Stimulated activated CD8-positive, alpha-beta memory T cell treated with anti-CD3 and anti-CD28 coated beads, Interleukin-15, amount 100 ng/mL, for 24 hours (primary cell): ENCODE measurements around the gene DSG3.

Experiments used
- DNase-seq: peaks from one replicate; pipeline ENCODE4 v3.0.0-alpha.2; 2020; ENCODE audit warnings: low read depth

Gene DSG3, protein sequence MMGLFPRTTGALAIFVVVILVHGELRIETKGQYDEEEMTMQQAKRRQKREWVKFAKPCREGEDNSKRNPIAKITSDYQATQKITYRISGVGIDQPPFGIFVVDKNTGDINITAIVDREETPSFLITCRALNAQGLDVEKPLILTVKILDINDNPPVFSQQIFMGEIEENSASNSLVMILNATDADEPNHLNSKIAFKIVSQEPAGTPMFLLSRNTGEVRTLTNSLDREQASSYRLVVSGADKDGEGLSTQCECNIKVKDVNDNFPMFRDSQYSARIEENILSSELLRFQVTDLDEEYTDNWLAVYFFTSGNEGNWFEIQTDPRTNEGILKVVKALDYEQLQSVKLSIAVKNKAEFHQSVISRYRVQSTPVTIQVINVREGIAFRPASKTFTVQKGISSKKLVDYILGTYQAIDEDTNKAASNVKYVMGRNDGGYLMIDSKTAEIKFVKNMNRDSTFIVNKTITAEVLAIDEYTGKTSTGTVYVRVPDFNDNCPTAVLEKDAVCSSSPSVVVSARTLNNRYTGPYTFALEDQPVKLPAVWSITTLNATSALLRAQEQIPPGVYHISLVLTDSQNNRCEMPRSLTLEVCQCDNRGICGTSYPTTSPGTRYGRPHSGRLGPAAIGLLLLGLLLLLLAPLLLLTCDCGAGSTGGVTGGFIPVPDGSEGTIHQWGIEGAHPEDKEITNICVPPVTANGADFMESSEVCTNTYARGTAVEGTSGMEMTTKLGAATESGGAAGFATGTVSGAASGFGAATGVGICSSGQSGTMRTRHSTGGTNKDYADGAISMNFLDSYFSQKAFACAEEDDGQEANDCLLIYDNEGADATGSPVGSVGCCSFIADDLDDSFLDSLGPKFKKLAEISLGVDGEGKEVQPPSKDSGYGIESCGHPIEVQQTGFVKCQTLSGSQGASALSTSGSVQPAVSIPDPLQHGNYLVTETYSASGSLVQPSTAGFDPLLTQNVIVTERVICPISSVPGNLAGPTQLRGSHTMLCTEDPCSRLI

GRCh38 chr18:31447530-31448191 is at the start of gene DSG3:
DSG3 (plus strand) TSS chr18:31447741; CDS start chr18:31447878, 137 bp downstream.
- no peak for DNase-seq

DNA sequence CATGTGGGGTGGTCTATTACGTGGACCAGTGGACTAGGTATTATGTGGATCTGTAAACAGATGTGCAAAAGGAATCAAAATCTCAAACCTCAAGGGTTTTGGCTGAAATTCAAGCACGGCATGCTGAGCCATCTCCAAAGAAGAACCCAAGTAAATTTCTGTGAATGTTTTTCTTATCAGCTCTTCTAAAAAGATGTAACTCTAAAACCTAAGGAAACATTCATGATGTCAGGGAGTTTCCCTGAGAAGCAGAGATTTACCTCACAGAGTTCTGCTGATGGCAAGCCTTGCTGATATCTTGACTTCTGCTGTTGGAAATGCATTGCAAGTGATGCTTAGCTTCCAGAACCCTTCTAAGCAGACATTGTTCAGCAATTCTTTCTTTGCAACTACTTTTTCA is 49.4 kb upstream of the DSG3 start:
- DNase-seq = no peak

DNA sequence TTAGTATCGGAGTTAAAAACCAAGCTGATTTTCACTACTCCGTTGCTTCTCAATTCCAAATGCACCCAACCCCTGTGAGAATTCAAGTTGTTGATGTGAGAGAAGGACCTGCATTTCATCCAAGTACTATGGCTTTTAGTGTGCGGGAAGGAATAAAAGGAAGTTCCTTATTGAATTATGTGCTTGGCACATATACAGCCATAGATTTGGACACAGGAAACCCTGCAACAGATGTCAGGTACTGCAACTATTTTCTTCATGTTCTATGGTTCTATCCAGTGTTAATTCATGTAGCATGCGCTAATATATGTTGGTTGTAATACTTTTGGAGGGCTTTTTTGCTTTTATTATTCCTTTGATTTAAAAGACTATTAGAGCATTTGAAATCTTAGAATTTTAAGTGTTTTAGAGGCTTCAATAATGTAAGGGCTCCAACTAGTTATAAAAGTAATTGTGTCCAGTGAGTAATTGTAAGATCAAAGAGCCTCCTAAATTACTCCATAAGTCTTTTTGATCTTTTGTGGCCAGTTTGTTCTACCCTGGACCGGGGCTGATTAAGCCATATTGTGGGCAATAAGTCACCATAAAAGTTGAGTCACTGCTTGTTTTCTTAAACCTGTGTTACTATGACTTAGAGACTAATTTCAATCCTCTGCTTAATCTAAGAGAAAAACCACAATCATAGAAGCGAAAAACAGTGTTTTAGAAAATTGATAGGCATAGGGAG is 48.1 kb upstream of the DSG3 start:
- DNase-seq = no peak

DNA sequence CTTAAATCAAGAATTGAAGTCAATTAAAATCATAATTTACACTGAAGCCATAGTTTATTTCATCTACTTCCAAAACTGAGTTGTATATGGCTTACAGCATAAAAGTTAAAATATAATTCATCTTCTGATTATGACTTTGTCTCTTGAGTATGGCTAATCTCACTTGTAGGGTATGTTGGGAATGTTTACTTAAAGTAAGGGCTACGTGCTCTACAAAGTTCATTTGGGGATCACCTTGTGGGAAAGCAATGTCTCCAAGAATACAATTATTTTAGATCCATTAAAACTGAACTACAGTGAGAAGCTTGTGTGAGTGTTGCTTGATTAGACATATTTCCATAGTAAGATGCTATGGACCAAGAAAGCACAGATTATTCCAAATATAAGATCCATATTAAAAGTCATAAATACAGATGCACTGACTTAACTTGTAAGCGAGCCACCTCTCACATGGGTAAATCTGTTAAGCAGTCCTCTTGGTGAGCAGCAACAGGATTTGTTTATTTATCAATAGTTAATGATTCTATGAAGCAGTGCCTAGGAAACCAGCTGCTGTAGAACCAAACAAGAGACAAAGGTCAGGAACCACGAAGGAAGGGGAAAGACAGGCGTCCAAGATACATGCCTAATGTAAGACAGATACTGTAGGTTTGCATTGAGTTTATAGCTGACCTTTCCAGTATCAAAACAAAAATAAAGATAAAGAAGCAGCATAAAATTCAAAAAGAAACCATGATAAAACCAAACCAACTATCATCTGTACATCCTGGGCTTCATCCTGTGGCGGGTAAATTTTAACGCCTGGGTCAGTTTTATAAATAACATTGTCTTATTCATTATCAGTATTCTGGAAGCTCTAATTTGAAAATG is 46.1 kb upstream of the DSG3 start:
- no peak for DNase-seq

- DNase-seq = no peak
Measured at GRCh38 chr18:31402026-31402373, 45.5 kb upstream of the DSG3 start.

DNA sequence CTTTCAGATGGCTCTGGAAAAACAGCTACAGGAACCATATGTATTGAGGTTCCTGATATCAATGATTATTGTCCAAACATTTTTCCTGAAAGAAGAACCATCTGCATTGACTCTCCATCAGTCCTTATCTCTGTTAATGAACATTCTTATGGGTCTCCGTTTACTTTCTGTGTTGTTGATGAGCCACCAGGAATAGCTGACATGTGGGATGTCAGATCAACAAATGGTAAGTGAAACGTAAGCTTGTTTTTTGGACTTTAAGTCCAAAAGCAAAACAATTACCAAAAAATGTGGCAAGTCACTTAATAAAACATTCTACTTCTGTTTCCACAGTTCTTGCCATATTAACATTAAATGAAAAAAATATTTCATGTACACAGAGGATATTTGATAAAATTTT is 44.1 kb upstream of the DSG3 start:
- DNase-seq = no peak

- no peak for DNase-seq
Measured at GRCh38 chr18:31407649-31408048, 39.9 kb upstream of the DSG3 start.

- DNase-seq = no peak
Measured at GRCh38 chr18:31409276-31409675, 38.3 kb upstream of the DSG3 start.

DNA sequence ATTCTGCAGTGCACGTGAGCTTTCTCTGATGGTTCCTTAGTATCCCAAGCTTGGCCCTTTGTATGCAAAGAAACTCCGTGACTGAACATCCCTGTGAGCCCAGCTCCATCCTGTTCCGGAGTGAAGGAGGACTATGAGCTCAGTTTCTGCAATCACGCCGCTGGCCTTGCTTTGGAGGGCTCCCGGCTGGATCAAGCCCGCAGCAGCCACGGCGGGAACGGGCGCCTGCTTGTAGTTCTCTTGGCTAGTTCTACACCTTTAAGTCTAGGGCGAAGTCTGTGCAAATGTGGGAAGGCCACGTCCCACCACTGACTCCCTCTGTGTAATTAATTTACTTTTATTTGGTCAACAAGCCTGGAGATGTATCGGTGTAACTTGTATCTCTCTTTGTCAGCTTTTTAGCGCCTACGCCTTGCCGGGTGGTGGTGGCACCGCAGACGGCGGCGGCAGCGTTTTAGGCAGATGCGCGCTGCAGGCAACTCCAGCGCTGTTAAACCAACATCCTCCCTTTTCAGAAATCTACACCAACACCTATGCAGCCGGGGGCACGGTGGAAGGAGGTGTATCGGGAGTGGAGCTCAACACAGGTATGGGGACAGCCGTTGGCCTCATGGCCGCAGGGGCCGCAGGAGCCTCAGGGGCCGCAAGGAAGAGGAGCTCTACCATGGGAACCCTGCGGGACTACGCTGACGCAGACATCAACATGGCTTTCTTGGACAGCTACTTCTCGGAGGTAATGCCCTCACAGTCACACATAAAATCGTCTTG is 36.6 kb upstream of the DSG3 start:
- no peak for DNase-seq

DNA sequence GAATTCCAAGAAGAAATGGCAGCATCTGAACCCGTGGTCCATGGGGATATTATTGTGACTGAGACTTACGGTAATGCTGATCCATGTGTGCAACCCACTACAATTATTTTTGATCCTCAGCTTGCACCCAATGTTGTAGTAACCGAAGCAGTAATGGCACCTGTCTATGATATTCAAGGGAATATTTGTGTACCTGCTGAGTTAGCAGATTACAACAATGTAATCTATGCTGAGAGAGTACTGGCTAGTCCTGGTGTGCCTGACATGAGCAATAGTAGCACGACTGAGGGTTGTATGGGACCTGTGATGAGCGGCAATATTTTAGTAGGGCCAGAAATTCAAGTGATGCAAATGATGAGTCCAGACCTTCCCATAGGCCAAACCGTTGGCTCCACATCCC is 34.4 kb upstream of the DSG3 start:
- no peak for DNase-seq

GRCh38 chr18:31417850-31418249 is 29.7 kb upstream of the DSG3 start:
- no peak for DNase-seq

DNA sequence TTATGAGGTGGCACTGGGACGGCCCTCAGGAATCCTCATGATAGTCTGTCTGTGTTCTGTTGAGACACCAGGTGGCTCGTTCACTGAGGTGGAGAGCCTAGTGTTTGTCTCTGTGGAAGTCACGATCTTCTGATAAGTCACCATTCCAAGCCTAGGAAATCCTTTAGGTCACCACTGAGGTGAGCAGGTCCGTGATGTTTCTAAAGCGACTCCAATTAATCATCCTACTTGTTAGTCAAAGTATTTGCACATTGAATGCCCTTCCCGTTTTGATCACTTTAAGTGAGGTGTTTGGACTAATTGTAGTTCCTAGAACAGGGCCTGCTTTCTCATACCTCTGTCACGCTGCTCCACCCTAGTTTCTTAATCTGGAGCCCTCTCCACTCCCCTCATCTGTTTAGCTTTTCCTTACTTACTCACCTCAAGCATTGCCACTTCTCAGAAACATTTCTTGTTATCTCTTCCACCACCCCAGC is 28.0 kb upstream of the DSG3 start:
- no peak for DNase-seq

DNA sequence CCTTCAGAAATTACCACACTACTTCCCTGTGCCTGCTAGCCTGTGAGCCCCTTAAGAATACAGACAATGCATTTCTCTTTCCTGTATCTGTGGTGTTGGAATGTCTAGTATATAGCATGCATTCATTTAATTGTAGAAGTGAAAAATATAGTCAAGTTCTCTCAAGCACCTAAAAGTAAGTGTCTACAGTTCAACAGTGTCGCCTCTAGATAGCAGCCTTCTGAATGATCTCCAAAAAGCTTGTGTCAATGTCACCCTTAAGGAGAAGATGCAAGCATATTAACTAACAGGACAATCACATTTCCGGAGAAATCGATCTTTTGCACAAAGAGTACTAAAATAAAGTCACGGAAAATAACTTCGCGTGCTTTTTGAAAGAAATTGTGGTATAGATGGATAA is 27.5 kb upstream of the DSG3 start:
- no peak for DNase-seq

- DNase-seq = no peak
Measured at GRCh38 chr18:31420524-31420923, 27.0 kb upstream of the DSG3 start.

GRCh38 chr18:31424383-31424988 is 23.1 kb upstream of the DSG3 start:
- no peak for DNase-seq

DNA sequence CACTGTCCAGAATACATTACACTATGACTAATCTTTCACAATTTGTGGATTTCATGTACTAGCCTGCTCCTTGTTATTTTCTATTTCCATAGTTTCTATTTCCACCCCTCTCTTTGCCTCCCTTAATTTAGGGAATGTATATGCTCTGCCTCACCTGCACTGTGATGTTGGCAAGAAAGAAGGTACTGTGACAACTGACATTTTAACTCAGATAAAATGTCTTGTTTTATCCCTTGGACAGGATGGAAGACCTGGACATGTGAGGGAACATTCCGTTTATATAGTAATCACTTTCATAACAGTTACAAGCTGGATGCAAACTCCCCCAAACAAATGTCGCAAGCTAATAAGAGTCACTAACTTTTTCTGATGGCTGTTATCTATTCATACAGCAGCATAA is 21.5 kb upstream of the DSG3 start:
- DNase-seq = no peak

DNA sequence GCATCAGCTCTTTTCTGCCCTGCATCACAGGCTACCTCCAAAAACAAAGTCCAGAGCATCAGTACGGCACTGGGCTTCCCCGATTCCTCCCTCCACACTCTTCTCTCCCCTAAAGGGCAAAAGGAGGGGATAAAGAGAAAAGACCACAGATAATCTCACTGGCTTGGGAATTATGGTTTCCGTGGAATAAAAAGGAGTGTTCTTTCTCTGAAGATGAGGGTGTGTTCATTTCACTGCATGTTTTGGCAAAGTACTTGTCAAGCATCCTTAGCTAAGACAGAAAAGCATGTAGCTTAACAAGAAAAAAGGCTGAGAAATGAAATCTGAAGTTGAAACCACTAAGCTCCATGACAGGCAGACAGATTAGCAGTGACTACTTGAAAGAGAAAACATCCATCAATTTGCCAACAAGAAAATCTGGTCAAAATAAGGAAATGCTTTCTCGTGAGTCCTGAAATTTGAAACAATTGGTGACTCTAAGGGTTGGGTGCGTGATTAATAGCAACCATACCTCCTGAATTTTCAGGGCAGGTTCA is 20.6 kb upstream of the DSG3 start:
- no peak for DNase-seq

- no peak for DNase-seq
Measured at GRCh38 chr18:31428211-31428610, 19.3 kb upstream of the DSG3 start.

- DNase-seq = no peak
Measured at GRCh38 chr18:31429623-31430022, 17.9 kb upstream of the DSG3 start.
